CD4-positive, alpha-beta T cell treated with Interleukin-12 subunit alpha and Interleukin-12 subunit beta, for 1 hour (primary cell): Measurements from ENCODE around the gene TAGLN3.
A peak's percentile ranks its signal among the peaks of the same experiment; 100 is the strongest.

Experiments
- DNase-seq: peaks from one replicate; pipeline ENCODE4 v3.0.0-alpha.2; 2020

Gene TAGLN3

DNA sequence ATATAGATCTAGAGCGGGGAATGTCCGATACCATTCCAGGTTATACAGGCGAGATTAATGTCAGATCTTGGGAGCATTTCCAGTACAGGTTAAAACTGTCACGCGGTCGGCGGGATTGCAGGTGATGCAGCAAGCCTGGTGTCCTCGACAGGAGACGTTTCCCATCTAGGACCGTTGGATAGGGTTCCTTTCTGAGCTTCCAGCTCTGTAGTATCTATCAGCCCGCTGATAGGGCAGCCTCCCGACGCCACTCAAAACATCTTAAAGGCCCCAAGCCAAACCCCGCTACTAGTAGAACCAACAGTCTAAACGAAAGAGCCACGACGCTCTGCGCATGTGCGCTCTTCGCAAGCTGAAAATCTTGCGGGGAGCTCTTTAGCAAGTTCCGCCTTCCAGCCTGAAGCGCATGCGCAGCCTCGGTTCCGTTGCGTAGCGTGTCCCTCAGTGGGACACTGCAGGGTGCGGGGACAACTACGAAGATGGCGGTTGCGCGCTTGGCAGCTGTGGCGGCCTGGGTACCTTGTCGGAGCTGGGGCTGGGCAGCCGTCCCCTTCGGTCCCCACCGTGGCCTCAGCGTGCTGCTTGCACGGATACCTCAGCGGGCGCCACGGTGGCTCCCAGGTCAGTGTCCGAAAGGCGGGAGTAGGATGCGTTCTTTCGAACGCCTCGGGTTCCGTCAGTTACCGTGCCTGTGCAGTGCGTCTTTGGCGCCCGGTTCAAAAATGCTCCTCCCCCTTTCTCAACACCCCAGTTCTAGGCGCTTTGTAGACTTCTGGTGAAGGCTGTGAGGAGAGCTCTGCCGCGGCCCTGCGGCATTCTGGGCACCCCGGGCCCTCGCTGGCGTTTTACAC lies 19.9 kb upstream of the TAGLN3 start, which contains the start of gene ABHD10:
Gene ABHD10 (plus strand): TSS at position 444 of the 851 bp plus-strand sequence. CDS start 36 bp downstream, at position 480.
- DNase-seq = peak; percentile 96

- DNase-seq = peak; percentile 6
Measured at GRCh38 chr3:111979434-111980038, 19.2 kb upstream of the TAGLN3 start.

DNA sequence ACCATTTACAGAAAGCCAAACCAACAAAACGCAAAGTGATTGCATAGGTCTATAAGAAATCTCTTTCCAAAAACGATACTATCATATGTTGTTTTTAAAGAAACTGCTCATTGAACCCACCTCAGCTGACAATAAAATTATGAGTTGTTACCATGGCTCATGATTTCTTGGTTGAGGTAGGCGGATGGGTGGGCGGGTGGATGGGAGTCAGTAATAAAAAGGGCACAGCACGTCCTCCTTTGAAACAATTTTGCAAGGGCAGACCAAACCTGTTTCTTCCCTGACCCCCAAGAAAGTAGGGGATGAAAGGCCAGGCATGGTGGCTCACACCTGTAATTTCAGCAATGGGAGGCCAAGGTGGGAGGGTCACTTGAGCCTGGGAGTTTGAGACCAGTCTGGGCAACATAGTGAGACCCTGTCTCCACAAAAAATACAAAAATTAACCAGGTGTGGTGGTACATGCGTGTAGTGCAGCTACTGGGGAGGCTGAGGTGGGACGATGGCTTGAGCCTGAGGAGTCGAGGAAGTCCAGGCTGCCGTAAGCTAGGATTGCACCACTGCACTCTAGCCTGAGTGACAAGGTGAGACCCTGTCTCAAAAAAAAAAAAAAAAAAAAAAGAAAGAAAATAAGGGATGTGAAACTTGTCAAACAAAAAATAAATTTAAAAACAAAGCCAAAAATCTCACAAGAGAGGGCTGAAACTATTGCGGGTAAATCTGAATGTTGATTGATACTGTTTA lies 17.8 kb upstream of the TAGLN3 start:
- DNase-seq = no peak

DNA sequence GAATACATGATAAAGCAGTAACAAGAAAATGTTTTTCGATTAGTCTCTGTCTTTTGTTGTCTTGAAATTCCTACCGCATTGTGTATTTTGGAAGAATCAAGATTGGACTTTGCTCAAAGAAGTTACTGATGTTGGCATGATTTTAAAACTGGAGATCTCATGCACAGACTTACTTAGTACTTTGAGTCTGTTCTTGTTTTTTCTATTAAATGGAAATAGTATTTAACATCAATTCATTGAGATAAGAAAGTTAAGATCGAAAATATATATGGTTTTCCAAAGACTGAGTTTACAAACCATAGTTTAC lies 17.3 kb upstream of the TAGLN3 start:
- no peak for DNase-seq

GRCh38 chr3:111984636-111985298 lies 14.0 kb upstream of the TAGLN3 start:
- no peak for DNase-seq

DNA sequence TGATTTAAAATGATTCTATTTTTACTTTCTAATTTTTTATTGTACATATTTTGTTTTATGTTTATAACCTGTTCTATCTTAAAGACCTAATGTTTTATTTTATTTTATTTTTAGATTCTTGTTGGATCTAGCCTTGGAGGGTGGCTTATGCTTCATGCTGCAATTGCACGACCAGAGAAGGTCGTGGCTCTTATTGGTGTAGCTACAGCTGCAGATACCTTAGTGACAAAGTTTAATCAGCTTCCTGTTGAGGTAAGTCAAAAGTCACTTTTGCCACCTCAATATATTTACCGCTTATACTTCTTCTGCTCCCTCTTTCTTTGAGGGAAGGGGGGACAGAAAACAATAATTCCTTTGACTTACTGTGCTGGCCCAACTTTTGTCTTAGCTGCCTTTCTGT lies 11.9 kb upstream of the TAGLN3 start:
- DNase-seq = no peak

DNA sequence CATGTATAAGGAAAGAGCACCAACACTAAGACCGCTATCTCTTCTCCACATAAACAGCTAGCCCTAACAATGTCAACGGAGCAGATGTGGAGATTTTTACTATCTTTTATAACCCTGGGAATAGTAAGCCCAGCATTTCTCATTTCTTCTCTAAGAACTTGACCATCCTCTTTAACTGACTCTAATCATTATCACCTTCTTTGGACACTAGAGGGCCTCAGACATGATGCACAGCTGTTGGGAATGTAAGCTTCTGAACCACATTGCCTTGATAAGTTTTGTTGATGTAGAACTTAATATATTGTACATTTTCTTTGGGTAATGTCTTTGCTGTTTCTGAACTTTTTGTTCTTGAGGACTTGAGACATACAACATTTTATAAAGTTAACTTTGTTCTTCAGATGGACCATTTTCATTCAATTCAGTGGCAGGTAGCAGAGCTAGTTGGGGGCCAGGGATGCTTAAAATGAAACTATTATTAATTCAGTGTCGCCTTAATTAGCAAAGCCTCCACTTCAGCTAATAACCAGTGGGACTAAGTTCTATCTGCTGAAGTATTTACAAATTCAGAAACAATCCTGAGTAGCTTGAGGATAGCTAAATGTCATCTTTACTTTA lies 9.6 kb upstream of the TAGLN3 start:
- peak; percentile 56 for DNase-seq

DNA sequence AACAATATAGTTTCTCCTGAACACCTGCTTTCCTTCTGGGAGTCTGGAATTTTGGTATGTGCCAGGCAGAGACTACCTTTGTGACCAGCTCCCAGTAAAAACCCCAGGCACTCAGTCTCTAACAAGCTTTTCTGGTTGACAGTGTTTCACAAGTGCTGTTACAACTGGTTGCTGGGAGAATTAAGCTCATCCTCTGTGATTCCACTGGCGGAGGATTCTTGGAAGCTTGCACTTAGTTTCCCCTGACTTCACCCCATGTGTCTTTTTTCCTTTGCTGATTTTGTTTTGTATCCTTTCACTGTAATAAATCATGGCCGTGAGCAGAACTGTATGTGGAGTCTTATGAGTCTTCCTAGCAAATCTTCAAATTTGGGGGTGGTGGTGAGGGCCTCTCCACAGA lies 5.7 kb upstream of the TAGLN3 start:
- DNase-seq = no peak

- DNase-seq = no peak
Measured at GRCh38 chr3:111999484-112000324, 982 bp downstream of the TAGLN3 start.

- no peak for DNase-seq
Measured at GRCh38 chr3:112000367-112000771, 1.6 kb downstream of the TAGLN3 start.

DNA sequence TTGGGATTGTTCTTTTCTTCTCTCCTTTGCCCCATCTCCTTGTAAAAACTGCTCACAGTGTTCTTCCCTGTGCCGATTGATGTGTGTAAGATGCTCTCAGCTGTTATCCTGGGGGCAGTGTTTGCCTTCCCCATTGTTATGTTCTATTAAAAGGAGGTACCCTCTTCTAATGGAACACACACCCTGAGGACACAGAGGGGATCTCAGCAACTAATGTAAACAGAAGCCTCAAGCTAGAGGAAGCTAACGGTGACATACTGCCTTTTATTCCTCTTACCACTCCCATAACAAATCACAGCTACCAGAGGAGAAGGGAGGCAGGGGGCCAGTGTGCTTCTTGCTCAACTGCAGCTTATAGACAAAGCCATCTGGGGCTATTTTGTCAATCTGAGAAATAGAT lies 2.2 kb downstream of the TAGLN3 start:
- no peak for DNase-seq

DNA sequence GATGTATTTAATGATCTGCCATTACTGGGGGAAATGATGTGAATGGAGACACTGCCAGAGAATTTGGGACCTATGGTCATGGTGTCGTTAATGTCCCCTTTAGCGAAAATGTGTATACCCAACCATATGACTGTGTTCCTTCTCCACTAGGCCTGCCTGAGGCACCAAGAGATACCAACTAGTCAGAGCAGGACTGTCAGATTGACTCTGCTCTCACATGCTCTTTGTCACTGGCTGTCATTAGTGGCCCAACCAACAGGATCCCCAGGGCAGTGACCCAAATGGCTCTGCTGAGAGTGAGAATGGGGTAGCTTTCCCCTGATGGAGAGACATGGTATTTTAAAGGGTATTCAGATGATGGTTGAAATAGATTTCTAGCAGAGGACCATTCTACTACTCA lies 2.8 kb downstream of the TAGLN3 start:
- no peak for DNase-seq

DNA sequence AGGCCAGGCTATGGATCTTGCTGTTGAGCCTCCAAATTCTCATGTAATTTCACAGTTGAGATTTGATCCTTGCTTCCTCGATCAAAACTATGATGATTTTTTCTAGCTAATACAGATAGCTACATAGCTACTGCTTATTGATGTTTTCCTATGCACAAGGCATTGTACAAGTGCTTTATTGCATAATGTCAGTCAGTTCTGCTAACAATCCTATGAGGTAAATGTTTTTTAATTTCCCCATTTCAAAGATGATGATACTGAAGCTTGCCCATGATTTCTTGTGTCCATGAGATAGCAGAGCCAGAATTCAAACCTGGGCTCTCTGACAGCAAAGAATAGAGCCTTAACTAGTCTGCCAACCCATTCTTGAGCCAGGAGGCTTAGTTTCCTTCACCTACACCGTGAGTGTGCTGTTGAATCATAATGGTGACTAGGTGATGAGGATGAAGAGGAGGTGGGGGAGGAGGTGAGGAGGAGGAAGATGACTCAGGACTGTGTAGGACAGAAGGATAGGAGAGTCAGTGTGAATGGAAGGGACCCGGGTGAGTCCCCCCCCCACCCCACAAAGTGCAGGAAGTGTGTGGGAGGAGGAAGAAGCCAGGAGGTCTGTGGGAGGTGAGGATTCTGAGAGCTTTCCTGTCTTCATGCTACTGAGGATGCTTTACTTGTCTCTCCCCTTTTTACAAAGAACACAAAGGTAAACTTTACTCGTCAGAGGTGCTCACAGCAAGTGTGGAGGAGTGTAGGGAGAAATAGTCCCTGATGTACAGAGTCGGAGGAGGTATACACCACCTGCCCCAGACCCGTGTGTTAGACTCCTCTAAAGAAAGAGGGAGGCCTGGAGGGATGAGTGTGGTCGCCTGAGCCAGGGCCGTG lies 3.6 kb downstream of the TAGLN3 start:
- DNase-seq = no peak

DNA sequence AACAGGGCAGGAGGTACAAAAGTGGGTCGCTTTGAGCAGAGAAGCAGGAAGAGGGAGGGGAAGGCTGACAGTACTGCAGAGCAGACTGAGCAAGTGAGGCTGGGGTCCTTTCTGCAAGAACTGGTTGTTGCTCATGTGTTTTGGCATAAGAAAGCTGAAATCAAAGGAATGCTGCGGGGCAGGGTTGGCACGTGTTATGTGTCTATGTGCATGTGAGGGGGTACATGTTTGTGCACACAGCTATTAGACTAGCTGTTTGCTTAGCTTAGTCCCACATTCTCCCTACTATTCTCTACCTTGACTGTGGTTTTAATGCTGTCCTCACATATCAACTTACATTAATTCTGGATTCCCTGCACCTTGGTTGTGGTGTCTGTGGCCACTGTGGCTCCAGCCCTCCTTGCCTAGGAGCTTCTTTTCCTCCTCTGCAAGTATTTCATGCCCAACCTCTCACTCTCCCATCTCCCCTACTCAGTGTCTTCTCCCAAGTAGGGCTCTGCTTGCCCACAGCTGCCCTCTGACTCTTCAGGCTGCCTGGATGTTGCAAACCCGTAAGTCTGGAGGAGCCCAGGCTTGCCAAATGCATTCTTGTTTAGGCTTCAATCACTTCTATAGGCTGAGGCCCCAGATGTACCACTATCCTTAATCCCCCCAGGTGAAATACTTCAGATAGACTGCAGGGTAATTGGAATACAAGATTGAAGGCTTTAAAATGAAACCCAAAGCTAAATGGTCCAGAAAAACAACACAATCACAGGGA lies 4.8 kb downstream of the TAGLN3 start:
- no peak for DNase-seq

DNA sequence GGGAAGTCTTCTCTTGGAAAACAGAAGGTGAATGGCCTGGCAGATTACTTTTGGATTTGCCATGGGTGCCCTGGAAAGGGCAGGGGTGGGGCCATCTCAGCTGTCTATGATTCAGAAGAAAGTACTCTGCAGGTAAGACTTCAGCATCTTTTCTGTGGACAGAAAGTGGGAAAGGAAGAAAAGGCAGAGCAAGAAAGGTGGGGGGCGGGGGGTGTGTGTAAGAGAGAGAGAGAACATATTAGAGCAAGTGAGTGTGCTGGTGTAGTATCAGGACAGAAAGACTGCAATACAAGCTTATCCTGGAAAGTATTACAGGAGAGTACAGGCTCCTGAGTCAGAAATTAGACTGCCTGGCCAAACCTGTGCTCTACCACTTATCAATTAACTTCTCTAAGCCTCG lies 5.5 kb downstream of the TAGLN3 start:
- DNase-seq = no peak

- DNase-seq = no peak
Measured at GRCh38 chr3:112004669-112005068, 5.9 kb downstream of the TAGLN3 start.

- no peak for DNase-seq
Measured at GRCh38 chr3:112005091-112005672, 6.5 kb downstream of the TAGLN3 start.

DNA sequence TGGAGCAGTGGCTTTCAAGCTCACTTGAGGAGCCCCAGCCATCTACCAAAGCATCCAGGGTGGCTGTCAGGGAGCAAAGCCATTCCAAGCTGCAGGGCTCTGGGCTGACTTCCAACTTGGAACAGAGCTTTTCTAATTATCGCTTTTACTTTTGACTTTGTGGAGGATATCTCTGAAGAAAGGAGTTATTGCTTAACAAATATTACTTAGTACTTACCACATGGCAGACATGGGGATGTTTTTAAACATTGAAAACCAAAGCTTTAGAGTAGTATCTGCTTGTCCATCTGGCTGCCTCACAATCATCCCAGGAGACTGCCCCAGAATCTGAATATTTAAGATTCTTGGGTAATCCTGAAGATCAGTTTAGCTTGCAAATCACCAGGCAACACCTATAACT lies 8.9 kb downstream of the TAGLN3 start:
- DNase-seq = no peak

DNA sequence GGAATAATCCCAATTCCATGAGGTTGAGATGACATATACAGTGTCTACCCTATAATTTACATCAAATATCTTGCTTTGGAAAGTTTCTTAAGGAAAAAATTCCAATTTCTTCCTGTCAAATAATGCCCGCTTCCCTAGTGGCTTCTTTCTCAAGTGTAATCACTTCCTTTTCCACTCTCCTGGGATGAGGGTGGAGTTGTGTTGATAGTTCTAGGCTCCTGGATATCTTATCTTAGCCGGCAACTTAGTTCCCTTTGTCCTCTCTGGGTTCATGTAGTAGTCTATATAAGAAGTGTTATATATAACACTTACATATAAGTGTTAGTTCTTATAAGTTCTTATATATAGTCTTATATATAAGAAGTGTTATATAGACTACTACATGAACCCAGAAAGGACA lies 10.9 kb downstream of the TAGLN3 start:
- no peak for DNase-seq

- no peak for DNase-seq
Measured at GRCh38 chr3:112010636-112011035, 11.9 kb downstream of the TAGLN3 start.
